Measurements from ENCODE around the gene SPRR2B. TPM values are rescaled to one million over a fixed set of nuclear protein-coding genes. Genes with fewer than 3 reads are reported as not detected.
"Not testable (repeated sequence)": the region's sequence is repeated elsewhere in the genome, so short reads cannot be mapped to it uniquely, and the experiment has no call there.

The SPRR2B gene
- total RNA-seq, 2 experiments from 2014 or later: not detected

DNA sequence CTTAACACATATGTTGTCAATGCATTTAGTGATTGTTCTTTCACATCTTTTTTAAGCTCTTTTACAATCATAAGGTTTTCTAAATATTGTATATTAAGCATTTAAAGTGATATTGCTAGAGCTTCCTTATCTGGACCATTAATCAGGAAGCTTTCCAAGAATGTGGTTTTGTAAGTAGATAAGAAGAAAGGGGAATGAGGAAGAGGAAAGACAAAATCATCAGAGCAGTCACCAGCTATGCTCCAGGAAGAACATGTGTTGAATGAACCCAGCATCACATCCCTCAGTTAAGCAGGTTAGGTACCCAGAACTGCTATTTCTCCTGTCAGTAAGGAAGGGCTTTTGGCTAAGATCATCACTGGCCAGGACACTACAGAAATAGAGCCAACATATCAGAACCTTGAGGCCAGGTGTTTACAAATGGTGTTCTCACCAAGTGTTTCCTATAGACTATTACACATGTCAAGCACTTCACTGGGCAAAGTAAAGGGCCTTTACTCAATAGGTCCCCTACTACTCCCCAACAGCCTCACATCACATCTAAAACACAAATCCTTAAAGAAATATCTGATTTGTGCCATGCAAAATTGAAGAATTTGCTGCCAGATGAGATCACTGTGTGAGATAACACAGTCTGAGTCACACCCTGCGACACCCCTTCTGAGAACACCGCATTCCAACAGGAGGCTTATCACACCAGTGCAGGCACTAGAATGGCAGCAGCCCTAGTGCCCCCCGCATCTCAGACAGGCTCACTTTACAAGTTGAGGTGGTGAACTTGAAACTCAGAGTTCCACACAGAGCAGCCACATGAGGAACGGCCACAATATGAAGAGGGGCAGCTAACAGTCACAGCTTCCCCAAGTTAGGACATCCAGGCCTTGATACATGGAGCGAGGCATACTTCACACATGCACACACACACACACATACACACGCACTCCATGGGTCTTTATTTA lies 12.3 kb downstream of the SPRR2B start:
- H3K4me3 Mint-ChIP-seq: no peak overlapping the region
- H3K27me3 Mint-ChIP-seq: peaks cover 24% of the 10 kb centered on the region
- no peak for DNase-seq
- H3K36me3 Mint-ChIP-seq: no peaks in the 10 kb centered on the region
- no peaks in the 10 kb centered on the region for H3K9me3 Mint-ChIP-seq
- no peak overlapping the region for H3K27ac Mint-ChIP-seq
- no peaks in the 10 kb centered on the region for H3K4me1 Mint-ChIP-seq

DNA sequence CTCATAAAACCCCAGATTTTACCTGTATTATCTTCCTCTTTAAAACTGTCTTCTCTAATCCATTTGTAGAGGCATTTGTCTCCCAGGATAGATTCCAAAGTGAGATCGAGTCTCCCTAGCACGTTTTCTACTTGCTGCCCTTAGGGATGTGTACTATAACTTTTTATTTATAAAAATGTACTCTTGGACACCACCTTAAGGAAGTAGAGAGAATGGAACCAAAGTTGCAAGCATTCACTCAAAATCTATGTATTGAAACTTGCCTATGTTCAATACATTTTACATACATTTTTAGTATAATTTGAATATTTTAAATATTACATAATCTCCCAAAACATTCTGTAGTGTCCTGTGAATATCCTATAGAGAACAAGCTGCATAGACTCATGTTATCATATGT lies 13.3 kb downstream of the SPRR2B start:
- Mint-ChIP-seq H3K27ac (no peak overlapping the region), H3K27me3 (peaks cover 24% of the 10 kb centered on the region), H3K4me1 (no peaks in the 10 kb centered on the region), H3K4me3 (no peak overlapping the region), H3K36me3 (no peaks in the 10 kb centered on the region), H3K9me3 (no peaks in the 10 kb centered on the region)
- no peak for DNase-seq

DNA sequence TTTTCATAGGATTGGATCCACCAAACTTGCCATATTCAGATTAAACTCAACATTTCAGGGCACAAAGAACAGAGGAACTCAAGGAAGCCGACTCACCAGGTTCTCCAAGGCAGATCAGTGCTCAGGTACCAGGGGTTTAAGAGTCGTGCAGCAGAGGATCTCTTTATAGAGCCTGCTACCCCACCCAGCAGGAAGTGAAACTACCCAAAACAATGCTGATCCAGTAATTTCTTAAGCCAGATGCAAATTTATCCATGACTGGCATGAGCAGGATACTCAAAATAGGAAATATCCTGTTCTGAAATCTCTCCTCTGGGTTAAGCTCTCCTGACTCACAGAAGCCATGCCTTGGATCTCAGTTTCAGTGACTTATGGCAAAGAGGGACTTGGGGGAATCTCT lies 14.0 kb downstream of the SPRR2B start, which contains the start of gene SPRR2A:
Gene SPRR2A, minus strand, starts transcription at position 138 of the 400 bp plus-strand sequence. CDS start 777 bp downstream, outside the sequence.
- H3K36me3 Mint-ChIP-seq: no peaks in the 10 kb centered on the region
- no peak for DNase-seq
- H3K9me3 Mint-ChIP-seq: no peaks in the 10 kb centered on the region
- peaks cover 19% of the 10 kb centered on the region for H3K27me3 Mint-ChIP-seq
- H3K27ac Mint-ChIP-seq: no peak within 1 kb of the TSS
- H3K4me1 Mint-ChIP-seq: no peaks in the 10 kb centered on the region
- no peak within 1 kb of the TSS for H3K4me3 Mint-ChIP-seq

DNA sequence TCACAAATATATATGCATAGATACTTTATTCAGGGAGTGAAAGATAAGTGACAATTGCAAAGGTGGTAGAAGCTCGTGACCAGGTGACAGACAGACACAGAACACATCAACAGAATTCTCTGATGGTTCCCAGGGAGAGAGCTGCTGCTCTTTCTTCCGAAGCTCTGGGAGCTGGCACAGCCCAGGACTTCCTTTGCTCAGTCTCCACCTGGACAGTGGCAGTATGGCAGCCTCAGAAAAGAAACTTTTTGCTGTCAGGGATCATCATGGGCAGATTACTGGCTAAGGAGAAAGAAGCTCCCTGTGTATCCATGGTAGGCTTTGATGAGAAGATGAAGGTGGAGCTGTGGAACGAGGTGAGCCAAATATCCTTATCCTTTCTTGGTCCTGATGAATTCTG lies 15.3 kb downstream of the SPRR2B start:
- not testable (repeated sequence) for DNase-seq, H3K9me3 Mint-ChIP-seq, H3K36me3 Mint-ChIP-seq, H3K27ac Mint-ChIP-seq, H3K4me3 Mint-ChIP-seq, H3K4me1 Mint-ChIP-seq
- H3K27me3 Mint-ChIP-seq: peaks cover 13% of the 10 kb centered on the region

DNA sequence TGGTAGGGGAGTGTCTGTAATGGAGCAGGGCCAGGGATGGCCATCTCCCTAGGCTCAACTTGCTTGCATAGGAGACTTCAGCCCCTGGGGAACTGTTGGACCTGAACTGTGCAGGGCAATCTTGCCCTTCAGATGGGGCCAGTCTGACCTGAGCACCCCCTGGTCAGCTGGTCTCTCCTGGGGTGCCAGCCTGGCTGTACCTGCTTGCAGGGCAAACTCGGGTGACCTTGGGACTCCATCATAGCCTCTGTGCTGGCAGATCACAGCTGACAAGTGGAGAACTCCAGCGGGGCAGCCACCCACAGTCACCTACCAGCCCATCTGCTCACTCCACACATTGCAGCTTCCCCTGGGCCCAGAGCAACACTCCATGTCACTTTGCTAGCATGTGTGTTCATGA lies 22.2 kb downstream of the SPRR2B start:
- Mint-ChIP-seq H3K9me3 (no peaks in the 10 kb centered on the region), H3K27ac (no peak overlapping the region), H3K27me3 (peaks cover 47% of the 10 kb centered on the region), H3K4me3 (no peak overlapping the region), H3K36me3 (no peaks in the 10 kb centered on the region), H3K4me1 (no peaks in the 10 kb centered on the region)
- DNase-seq: no peak

DNA sequence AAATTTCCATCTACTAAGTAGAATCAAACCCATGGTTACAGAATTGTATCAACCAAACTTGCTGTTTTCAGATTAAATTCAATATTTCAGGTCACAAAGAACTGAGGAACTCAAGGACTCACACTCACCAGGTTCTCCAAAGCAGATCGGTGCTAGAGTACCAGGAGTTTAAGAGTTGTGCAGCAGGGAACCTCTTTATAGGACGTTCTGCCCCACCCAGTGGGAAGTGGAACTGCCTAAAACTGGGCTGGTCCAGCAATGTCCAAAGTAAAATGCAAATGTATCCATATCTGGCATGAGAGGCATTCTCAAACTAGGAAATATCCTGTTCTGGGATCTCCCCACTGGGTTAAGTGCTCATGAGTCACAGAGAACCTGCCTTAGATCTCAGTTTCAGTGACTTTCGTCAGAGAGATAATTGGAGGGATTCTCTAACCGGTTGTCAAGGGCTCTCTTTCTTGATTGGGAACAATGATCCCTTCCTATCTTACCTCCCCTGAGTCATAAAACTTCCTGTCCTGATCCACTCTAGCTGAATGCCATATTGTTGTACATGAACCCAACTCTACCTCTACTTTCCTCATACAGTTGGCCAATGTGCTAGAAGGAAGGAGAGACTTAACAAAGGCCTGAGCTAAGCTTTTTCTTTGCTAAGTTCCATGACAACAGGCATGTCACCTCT lies 30.3 kb downstream of the SPRR2B start, which contains the start of gene SPRR2D:
Gene SPRR2D, minus strand, starts transcription at position 171 of the 682 bp plus-strand sequence. CDS start 774 bp downstream, outside the sequence.
- H3K27me3 Mint-ChIP-seq: peaks cover 43% of the 10 kb centered on the region
- no peaks in the 10 kb centered on the region for H3K9me3 Mint-ChIP-seq
- H3K4me1 Mint-ChIP-seq: no peaks in the 10 kb centered on the region
- no peaks in the 10 kb centered on the region for H3K36me3 Mint-ChIP-seq
- no peak for DNase-seq
- H3K27ac Mint-ChIP-seq: no peak within 1 kb of the TSS
- no peak within 1 kb of the TSS for H3K4me3 Mint-ChIP-seq

DNA sequence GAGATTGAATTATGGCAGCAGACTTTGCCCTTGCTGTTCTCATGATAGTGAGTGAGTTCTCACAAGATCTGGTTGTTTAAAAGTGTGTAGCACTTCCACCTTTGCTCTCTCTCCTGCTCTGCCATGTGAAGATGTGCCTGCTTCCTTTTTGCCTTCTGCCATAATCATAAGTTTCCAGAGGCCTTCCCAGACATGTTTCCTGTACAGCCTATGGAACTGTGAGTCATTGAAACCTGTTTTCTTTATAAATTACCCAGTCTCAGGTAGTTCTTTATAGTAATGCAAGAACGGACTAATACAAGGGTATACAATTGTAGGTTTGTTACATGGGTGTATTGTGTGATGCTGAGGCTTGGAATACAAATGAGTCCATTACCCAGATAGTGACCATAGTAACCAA lies 36.2 kb downstream of the SPRR2B start:
- no peaks in the 10 kb centered on the region for H3K36me3 Mint-ChIP-seq
- no peaks in the 10 kb centered on the region for H3K9me3 Mint-ChIP-seq
- no peak overlapping the region for H3K27ac Mint-ChIP-seq
- H3K4me1 Mint-ChIP-seq: no peaks in the 10 kb centered on the region
- no peak overlapping the region for H3K4me3 Mint-ChIP-seq
- DNase-seq: no peak
- peaks cover 25% of the 10 kb centered on the region for H3K27me3 Mint-ChIP-seq

DNA sequence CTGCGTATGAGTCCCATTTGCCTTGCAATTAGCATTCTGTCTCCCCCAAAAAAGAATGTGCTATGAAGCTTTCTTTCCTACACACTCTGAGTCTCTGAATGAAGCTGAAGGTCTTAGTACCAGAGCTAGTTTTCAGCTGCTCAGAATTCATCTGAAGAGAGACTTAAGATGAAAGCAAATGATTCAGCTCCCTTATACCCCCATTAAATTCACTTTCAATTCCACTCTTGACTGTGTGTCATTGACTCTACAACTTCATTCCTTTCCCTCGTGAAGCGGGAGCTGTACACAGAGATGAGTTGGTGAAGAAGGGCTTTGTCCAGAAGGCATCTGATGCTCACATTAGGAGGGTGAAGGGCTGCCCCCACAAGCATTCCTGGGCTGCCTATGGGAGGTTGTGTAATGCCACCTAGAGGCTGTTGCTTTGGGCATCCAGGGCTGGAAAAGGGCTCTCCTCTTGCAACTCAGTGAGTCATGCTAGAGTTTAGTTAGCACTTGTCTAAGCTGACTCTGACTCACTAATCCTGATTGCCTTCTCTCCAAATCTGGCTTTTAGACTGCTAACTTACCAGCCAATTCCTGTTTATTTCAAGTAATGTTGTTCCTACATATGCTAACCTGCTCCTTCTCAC lies 38.6 kb downstream of the SPRR2B start:
- Mint-ChIP-seq H3K27ac (no peak overlapping the region), H3K36me3 (no peaks in the 10 kb centered on the region), H3K27me3 (peaks cover 24% of the 10 kb centered on the region), H3K9me3 (no peaks in the 10 kb centered on the region), H3K4me1 (no peaks in the 10 kb centered on the region), H3K4me3 (no peak overlapping the region)
- no peak for DNase-seq

DNA sequence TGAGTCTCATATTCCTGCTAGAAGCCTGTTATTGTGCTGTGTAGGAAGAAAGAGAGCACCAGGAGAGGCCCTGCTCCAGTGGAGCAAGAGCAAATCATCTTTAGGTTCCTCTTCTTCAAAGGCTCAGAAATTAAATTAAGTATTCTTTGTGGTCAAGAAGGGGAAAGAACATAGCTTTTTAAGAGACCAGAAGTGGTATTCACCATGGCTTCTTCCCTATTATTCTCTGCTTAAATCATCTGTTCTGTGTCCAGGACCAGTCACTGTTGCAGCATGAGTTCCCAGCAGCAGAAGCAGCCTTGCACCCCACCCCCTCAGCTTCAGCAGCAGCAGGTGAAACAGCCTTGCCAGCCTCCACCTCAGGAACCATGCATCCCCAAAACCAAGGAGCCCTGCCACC lies 39.3 kb downstream of the SPRR2B start:
- H3K36me3 Mint-ChIP-seq: no peaks in the 10 kb centered on the region
- DNase-seq: no peak
- no peaks in the 10 kb centered on the region for H3K9me3 Mint-ChIP-seq
- no peak overlapping the region for H3K4me3 Mint-ChIP-seq
- H3K4me1 Mint-ChIP-seq: no peaks in the 10 kb centered on the region
- no peak overlapping the region for H3K27ac Mint-ChIP-seq
- peaks cover 21% of the 10 kb centered on the region for H3K27me3 Mint-ChIP-seq

DNA sequence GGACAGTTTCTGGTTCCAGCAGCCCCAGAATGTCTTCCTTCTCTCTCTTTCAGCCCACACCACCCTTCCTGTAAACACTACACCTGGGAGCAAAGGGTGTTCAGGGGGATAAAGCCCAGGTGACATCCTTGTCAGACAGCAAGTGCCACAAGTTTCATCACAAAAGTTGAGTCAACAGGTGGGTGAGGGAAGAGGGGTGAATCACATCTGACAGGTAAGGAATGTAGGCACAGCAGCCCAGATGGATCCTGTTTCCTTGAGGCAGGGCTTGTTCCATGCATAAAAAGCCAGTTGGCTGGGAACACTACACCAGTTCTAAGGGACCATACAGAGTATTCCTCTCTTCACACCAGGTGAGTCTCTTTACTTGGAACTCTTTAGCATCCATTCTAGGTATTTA lies 40.5 kb downstream of the SPRR2B start, which contains the start of gene SPRR1B:
Gene SPRR1B, plus strand, starts transcription at position 309 of the 400 bp plus-strand sequence. CDS start 1,143 bp downstream, outside the sequence.
- H3K27ac Mint-ChIP-seq: no peak within 1 kb of the TSS

DNA sequence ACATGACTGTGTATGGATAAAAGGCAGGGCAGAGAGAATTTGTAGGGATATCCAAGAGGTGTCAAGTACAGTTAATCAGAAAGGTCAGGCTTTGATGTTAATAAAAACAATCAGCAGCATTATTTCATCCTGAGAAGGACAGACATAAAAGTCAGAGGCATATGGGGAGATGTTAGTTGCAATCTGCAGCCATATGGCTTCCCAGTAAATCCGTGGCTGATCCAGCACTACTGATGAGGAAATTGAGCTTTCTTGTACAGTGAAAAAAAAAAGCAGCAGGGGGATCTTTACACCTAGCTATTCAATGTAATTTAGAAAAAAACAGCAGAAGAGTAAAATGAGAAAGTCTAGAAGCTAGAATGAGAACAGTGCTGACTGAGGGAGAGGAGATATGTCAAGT lies 42.6 kb downstream of the SPRR2B start:
- Mint-ChIP-seq H3K27me3 (peaks cover 21% of the 10 kb centered on the region), H3K36me3 (no peaks in the 10 kb centered on the region), H3K4me3 (no peak overlapping the region), H3K9me3 (no peaks in the 10 kb centered on the region), H3K27ac (no peak overlapping the region), H3K4me1 (no peaks in the 10 kb centered on the region)
- no peak for DNase-seq

More for the DNA sequence above, 40.5 kb downstream of the SPRR2B start, which contains the start of gene SPRR1B:
- Mint-ChIP-seq H3K27me3 (peaks cover 25% of the 10 kb centered on the region), H3K4me1 (no peaks in the 10 kb centered on the region), H3K9me3 (no peaks in the 10 kb centered on the region), H3K4me3 (no peak within 1 kb of the TSS), H3K36me3 (no peaks in the 10 kb centered on the region)
- DNase-seq: no peak

DNA sequence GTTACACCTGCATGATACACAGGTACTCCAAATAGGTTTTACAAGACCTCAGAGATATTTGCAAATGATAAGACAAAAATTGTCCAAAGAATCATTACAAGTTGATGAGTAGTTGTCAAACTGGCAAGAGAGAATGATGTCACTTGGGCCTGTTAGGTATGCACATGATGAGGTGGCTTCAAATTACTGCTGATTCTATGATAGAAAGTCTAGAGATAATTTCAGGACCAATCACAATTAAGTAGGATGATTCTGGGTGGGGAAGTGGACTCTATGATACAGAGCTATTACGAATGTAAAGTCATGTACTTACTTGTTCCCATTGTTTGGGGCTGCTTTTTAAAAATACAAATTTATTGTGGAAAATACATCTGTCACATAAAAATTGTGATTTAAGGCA lies 45.6 kb downstream of the SPRR2B start:
- no peaks in the 10 kb centered on the region for H3K36me3 Mint-ChIP-seq
- no peaks in the 10 kb centered on the region for H3K4me1 Mint-ChIP-seq
- H3K4me3 Mint-ChIP-seq: no peak overlapping the region

DNA sequence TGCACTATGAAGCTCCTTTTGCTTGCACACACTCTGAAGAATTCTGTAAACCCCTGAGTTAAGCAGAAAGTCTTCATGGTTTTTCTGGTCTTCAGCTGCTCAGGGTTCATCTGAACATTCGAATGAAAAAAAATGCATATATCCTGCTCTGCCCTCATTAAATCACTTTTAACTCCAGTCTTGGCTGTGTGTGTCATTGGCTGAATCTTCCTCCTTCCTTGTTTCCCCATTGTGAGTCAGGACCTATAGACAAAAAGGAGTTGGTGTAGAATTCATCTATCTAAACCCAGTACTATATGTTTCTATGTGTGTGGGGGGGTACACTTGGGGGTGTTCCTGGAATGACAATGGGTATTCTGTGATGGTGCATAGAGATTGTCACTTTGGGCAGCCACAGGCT lies 47.0 kb downstream of the SPRR2B start:
- Mint-ChIP-seq H3K27ac (no peak overlapping the region), H3K4me1 (no peaks in the 10 kb centered on the region), H3K36me3 (no peaks in the 10 kb centered on the region), H3K27me3 (peaks cover 22% of the 10 kb centered on the region), H3K9me3 (no peaks in the 10 kb centered on the region), H3K4me3 (no peak overlapping the region)
- DNase-seq: no peak

More for the DNA sequence above, 45.6 kb downstream of the SPRR2B start:
- H3K27ac Mint-ChIP-seq: no peak overlapping the region
- no peak for DNase-seq
- H3K9me3 Mint-ChIP-seq: no peaks in the 10 kb centered on the region
- H3K27me3 Mint-ChIP-seq: peaks cover 20% of the 10 kb centered on the region

DNA sequence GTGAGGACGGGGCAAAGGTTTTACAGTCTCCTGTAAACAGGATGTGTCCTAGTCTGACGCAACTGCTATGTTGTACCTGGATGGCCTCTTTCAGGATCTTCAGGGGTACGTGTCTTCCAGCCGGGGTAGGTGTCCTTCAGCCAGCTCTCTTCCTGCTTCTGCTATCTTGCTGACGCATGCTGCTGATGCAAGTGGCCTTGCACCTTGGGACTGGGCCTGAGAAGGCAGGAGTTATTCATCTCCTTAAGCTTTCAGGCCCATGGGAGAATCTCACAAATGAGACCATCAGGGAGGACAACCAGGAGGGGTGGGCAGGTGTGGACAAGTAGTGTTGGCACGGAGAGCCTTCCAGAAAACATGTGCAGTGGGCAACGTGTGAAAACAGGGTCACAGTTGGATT lies 48.3 kb downstream of the SPRR2B start:
- no peak overlapping the region for H3K27ac Mint-ChIP-seq
- no peak for DNase-seq
- no peaks in the 10 kb centered on the region for H3K36me3 Mint-ChIP-seq
- peaks cover 23% of the 10 kb centered on the region for H3K27me3 Mint-ChIP-seq
- no peaks in the 10 kb centered on the region for H3K4me1 Mint-ChIP-seq
- H3K9me3 Mint-ChIP-seq: no peaks in the 10 kb centered on the region
- no peak overlapping the region for H3K4me3 Mint-ChIP-seq

DNA sequence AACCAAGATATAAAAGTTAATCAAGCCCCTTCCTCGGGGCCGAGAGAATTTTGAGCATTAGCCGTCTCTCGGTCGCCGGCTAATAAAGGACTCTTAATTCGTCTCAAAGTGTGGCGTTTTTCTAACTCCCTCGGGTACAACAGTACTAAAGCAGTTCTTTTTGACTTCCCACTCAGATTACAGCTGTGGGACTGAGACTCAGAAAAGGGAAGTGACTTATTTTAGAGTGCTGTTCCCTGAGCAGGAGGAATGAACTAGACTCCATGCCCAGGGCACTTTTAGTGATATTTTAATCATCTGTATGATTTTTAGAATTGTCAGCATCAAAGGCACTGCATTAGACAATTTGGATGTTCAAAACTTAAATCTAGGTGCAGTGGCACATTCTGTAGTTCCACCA lies 49.1 kb downstream of the SPRR2B start:
- DNase-seq, H3K4me1 Mint-ChIP-seq, H3K27ac Mint-ChIP-seq, H3K4me3 Mint-ChIP-seq, H3K36me3 Mint-ChIP-seq, H3K9me3 Mint-ChIP-seq: not testable (repeated sequence)
- H3K27me3 Mint-ChIP-seq: peaks cover 25% of the 10 kb centered on the region
